Nephron progenitor cell (in vitro differentiated cells): ENCODE results near the gene TTC9.

Experiments
- DNase-seq: peaks from one replicate; pipeline ENCODE4 v3.0.0; 2021
- H3K27ac Mint-ChIP-seq: 2 replicates; pipeline ENCODE4 v1.8.0; 2021; ENCODE audit warnings: mild to moderate bottlenecking, moderate library complexity, mixed read lengths
- H3K27me3 Mint-ChIP-seq: 2 replicates; pipeline ENCODE4 v1.8.0; 2021; ENCODE audit warnings: mild to moderate bottlenecking, low read depth, mixed read lengths; ENCODE audit not compliant: poor library complexity
- H3K36me3 Mint-ChIP-seq: 2 replicates; pipeline ENCODE4 v1.8.0; 2021; ENCODE audit warnings: low read depth, mixed read lengths
- H3K4me1 Mint-ChIP-seq: 2 replicates; pipeline ENCODE4 v1.8.0; 2021; ENCODE audit warnings: mixed read lengths
- H3K4me3 Mint-ChIP-seq: 2 replicates; pipeline ENCODE4 v1.8.0; 2021; ENCODE audit warnings: mild to moderate bottlenecking, moderate library complexity, mixed read lengths
- H3K9me3 Mint-ChIP-seq: 2 replicates; pipeline ENCODE4 v1.8.0; 2021; ENCODE audit warnings: mild to moderate bottlenecking, moderate library complexity, mixed read lengths
- TF ChIP-seq, protein P1 (sequence below): fragments of 200-600 bp; sonication (generic); IDR thresholded peaks from 2 replicates; pipeline ENCODE4 v1.5.0; 2021; ENCODE audit warnings: antibody characterized with exemption

TTC9 gene

DNA sequence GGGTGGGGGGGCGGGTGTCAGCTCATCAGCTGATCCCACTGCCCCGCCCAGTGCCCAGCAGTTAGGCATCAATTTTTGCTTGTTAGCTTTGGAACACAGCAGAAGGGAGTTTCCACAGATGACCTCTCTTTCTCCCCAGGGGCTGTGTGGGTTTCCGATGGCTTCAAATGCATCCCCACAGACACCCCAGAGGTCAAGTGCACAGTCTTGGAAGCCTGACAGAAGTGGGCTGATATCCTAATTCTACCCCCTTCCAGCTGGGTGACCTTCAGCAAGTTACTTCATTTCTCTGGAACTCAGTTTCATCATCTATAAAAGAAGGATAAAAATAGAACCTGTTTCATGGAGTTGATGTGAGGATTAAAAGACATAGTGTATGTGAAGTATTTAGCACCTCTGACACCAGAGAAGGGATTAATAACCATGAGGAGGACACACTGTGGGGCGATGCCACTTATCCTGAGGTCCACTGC, 22.0 kb downstream of the TTC9 start:
- Mint-ChIP-seq H3K4me1 (no peaks in the 10 kb centered on the region), H3K36me3 (no peaks in the 10 kb centered on the region), H3K9me3 (no peaks in the 10 kb centered on the region), H3K4me3 (no peak overlapping the region), H3K27ac (no peak overlapping the region), H3K27me3 (peaks cover 6% of the 10 kb centered on the region)
- no peak for DNase-seq
- TF ChIP-seq, protein P1, sequence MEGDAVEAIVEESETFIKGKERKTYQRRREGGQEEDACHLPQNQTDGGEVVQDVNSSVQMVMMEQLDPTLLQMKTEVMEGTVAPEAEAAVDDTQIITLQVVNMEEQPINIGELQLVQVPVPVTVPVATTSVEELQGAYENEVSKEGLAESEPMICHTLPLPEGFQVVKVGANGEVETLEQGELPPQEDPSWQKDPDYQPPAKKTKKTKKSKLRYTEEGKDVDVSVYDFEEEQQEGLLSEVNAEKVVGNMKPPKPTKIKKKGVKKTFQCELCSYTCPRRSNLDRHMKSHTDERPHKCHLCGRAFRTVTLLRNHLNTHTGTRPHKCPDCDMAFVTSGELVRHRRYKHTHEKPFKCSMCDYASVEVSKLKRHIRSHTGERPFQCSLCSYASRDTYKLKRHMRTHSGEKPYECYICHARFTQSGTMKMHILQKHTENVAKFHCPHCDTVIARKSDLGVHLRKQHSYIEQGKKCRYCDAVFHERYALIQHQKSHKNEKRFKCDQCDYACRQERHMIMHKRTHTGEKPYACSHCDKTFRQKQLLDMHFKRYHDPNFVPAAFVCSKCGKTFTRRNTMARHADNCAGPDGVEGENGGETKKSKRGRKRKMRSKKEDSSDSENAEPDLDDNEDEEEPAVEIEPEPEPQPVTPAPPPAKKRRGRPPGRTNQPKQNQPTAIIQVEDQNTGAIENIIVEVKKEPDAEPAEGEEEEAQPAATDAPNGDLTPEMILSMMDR = no peak

GRCh38 chr14:70664698-70665447, 23.2 kb downstream of the TTC9 start:
- H3K4me1 Mint-ChIP-seq = no peaks in the 10 kb centered on the region
- no peak overlapping the region for H3K27ac Mint-ChIP-seq
- DNase-seq = no peak
- H3K27me3 Mint-ChIP-seq = peaks cover 6% of the 10 kb centered on the region
- H3K36me3 Mint-ChIP-seq = no peaks in the 10 kb centered on the region
- H3K4me3 Mint-ChIP-seq = no peak overlapping the region
- no peaks in the 10 kb centered on the region for H3K9me3 Mint-ChIP-seq
- TF ChIP-seq, protein P1 = no peak

DNA sequence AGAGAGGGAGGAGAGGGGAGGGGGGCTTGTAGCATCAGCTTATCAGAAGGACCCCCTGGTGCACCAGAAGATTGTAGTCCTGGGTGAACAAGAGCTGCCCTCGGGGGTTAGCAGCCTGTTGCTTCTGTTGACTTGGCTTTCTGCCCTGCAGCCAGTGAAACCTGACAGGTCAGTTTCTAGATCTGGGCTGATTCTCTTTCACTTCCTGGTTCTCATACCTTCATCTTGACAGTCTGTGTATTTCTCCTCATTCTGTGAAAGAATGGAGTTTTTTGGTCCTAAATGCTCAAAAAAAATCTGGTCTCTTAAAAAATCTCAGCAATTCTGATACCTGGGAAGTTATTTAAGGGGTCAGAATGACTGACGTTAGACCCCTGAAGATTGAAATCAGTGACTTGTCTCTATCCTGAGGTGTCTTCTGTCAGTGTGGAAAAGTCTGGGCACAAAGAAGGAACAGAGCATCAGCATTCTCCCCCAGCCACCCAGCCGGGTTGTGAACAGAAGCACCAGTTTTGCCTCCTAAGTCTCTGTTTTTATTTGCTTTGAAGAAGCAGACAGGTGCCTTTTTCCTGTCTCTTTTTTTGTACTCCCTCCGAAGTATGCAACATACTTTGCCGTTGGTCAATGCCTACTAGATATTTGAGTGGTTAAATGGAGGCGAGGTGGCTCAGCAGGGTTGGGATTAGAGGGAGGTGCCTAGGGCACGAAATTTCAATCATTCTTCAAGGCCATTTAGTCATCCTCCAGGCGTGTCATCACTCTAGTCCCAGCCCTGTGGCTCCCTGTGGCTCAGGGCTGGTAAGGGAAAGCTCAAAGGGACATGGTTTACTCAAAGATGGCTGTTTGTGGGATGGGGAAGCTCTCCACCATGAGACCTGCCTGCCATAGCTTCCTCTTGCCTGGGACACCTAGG, 24.0 kb downstream of the TTC9 start:
- Mint-ChIP-seq H3K9me3 (no peaks in the 10 kb centered on the region), H3K36me3 (no peaks in the 10 kb centered on the region), H3K4me3 (no peak overlapping the region), H3K27ac (no peak overlapping the region), H3K4me1 (no peaks in the 10 kb centered on the region), H3K27me3 (peaks cover 6% of the 10 kb centered on the region)
- TF ChIP-seq, protein P1 = no peak
- no peak for DNase-seq

- TF ChIP-seq, protein P1 = no peak
- no peaks in the 10 kb centered on the region for H3K36me3 Mint-ChIP-seq
- H3K27me3 Mint-ChIP-seq = peaks cover 6% of the 10 kb centered on the region
- no peak overlapping the region for H3K27ac Mint-ChIP-seq
- H3K4me3 Mint-ChIP-seq = no peak overlapping the region
- H3K9me3 Mint-ChIP-seq = no peaks in the 10 kb centered on the region
- DNase-seq = no peak
- H3K4me1 Mint-ChIP-seq = no peaks in the 10 kb centered on the region
These were observed 24.6 kb downstream of the TTC9 start for GRCh38 chr14:70666361-70666686.

GRCh38 chr14:70670992-70671651, 29.4 kb downstream of the TTC9 start:
- H3K36me3 Mint-ChIP-seq = no peaks in the 10 kb centered on the region
- no peak overlapping the region for H3K4me3 Mint-ChIP-seq
- no peak overlapping the region for H3K27ac Mint-ChIP-seq
- TF ChIP-seq, protein P1 = no peak
- DNase-seq = no peak
- no peaks in the 10 kb centered on the region for H3K27me3 Mint-ChIP-seq
- peaks cover 7% of the 10 kb centered on the region for H3K4me1 Mint-ChIP-seq
- H3K9me3 Mint-ChIP-seq = no peaks in the 10 kb centered on the region
